Kidney epithelial cell (primary cell): ENCODE measurements around the gene PPP1R3G. TPM values are rescaled to one million over a fixed set of nuclear protein-coding genes. Genes with fewer than 3 reads are reported as not detected.
"Not testable (repeated sequence)": the region's sequence is repeated elsewhere in the genome, so short reads cannot be mapped to it uniquely, and the experiment has no call there.

Source experiments
- DNase-seq: peaks from one replicate; pipeline ENCODE4 v3.0.0-alpha.2; 2010; ENCODE audit warnings: low read depth
- H3K27me3 ChIP-seq: 2 replicates; pipeline ENCODE4 v1.6.0; 2011; ENCODE audit warnings: low read length; ENCODE audit not compliant: control insufficient read depth, insufficient read depth
- H3K36me3 ChIP-seq: 2 replicates; pipeline ENCODE4 v1.5.1; 2011; ENCODE audit warnings: low read length; ENCODE audit not compliant: control insufficient read depth, insufficient read depth
- H3K4me3 ChIP-seq: 2 replicates; pipeline ENCODE4 v1.5.1; 2011; ENCODE audit warnings: low read depth, mild to moderate bottlenecking, control low read depth, low read length
- CTCF ChIP-seq: IDR thresholded peaks from 2 replicates; pipeline ENCODE4 v1.5.1; 2011; ENCODE audit warnings: mild to moderate bottlenecking, moderate library complexity, low read length, control low read depth, inconsistent platforms; ENCODE audit not compliant: insufficient read depth, poor library complexity, severe bottlenecking
- total RNA-seq: library from RNA; depleted of rRNA; stranded (reverse); fragments of >200 nt; gene quantifications from 2 replicates; pipeline ENCODE4 v1.2.3, GENCODE V29; 2015

Gene PPP1R3G
- total RNA-seq, 1 donor from 2014 or later, result 0.96 TPM

- Histone ChIP-seq H3K27me3 (no peaks in the 10 kb centered on the region), H3K36me3 (no peaks in the 10 kb centered on the region), H3K4me3 (no peak overlapping the region)
- TF ChIP-seq CTCF, result no peak
- DNase-seq, result no peak
These were observed 30.8 kb upstream of the PPP1R3G start for GRCh38 chr6:5054245-5054873.

GRCh38 chr6:5055118-5055517 lies 30.0 kb upstream of the PPP1R3G start:
- no peak for TF ChIP-seq CTCF
- Histone ChIP-seq H3K36me3 (no peaks in the 10 kb centered on the region), H3K27me3 (no peaks in the 10 kb centered on the region)

GRCh38 chr6:5058254-5058653 lies 26.9 kb upstream of the PPP1R3G start:
- DNase-seq, result no peak
- TF ChIP-seq CTCF, result no peak
- Histone ChIP-seq H3K4me3 (no peak overlapping the region), H3K36me3 (no peaks in the 10 kb centered on the region), H3K27me3 (no peaks in the 10 kb centered on the region)

More at GRCh38 chr6:5055118-5055517, 30.0 kb upstream of the PPP1R3G start:
- no peak for DNase-seq
- no peak overlapping the region for H3K4me3 ChIP-seq

GRCh38 chr6:5059036-5059896 lies 25.9 kb upstream of the PPP1R3G start:
- H3K4me3 ChIP-seq, result no peak overlapping the region
- no peaks in the 10 kb centered on the region for H3K27me3 ChIP-seq
- TF ChIP-seq CTCF, result no peak
- no peak for DNase-seq
- H3K36me3 ChIP-seq, result no peaks in the 10 kb centered on the region

- not testable (repeated sequence) for DNase-seq, H3K36me3 ChIP-seq, H3K4me3 ChIP-seq, H3K27me3 ChIP-seq
These were observed 24.7 kb upstream of the PPP1R3G start for GRCh38 chr6:5060439-5060838.

GRCh38 chr6:5061152-5061551 lies 24.0 kb upstream of the PPP1R3G start:
- DNase-seq, result no peak
- Histone ChIP-seq H3K36me3 (no peaks in the 10 kb centered on the region), H3K27me3 (no peaks in the 10 kb centered on the region), H3K4me3 (no peak overlapping the region)
- TF ChIP-seq CTCF, result no peak
